Measurements from ENCODE around the gene RBMS1.

RBMS1 gene

GRCh38 chr2:160493227-160494028 is at the start of gene RBMS1:
Gene RBMS1 (minus strand): TSS chr2:160493807. CDS start chr2:160493363, 444 bp downstream.
- H3K36me3 Mint-ChIP-seq: peaks cover 1% of the 10 kb centered on the region
- H3K27me3 Mint-ChIP-seq: no peaks in the 10 kb centered on the region
- peak within 1 kb of the TSS; percentile 96 for H3K4me3 Mint-ChIP-seq
- H3K27ac Mint-ChIP-seq: peak within 1 kb of the TSS; percentile 97
- H3K4me1 Mint-ChIP-seq: peaks cover 68% of the 10 kb centered on the region
- H3K9me3 Mint-ChIP-seq: no peaks in the 10 kb centered on the region

GRCh38 chr2:160541745-160542144 is 48.1 kb upstream of the RBMS1 start:
- Mint-ChIP-seq H3K27me3 (no peaks in the 10 kb centered on the region), H3K27ac (no peak overlapping the region), H3K36me3 (no peaks in the 10 kb centered on the region), H3K9me3 (no peaks in the 10 kb centered on the region), H3K4me1 (peaks cover 10% of the 10 kb centered on the region), H3K4me3 (no peak overlapping the region)

DNA sequence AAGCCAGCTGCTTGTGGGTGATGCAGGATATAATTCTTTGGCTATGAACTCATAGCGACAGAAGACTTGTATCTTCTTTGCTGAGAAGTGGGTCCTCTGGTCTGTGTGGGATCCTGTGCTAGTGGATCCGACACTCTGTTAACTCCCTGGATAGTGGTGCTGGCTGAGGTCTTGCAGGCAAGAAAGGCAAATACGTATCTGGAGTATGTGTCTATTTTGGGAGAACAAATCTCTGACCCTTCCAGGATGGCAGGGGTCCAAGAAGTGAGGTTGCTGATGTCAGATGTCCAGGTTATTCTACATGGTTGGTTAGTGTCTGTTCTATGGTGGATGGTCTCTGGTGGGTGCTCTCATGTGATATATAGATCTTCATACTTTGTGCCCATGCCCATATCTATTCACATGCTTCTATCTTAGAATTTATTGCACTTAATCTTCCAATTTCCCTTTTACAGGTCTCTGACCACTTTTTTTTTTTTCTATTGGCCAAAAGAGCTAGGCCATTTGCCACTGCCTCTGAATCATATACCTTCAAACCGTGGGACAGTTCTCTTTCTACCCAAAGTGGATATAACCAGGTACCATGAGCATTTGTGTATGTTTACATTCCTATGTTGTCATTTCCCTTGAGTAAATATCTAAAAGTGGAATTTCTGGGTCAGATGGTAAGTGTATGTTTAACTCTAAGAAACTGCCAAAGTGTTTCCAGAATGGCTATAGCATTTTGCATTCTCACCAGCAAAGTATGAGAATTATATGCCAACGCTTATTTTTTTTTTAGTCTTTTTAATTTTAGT is 45.1 kb upstream of the RBMS1 start:
- Mint-ChIP-seq H3K4me1 (peaks cover 16% of the 10 kb centered on the region), H3K27ac (no peak overlapping the region), H3K9me3 (no peaks in the 10 kb centered on the region), H3K4me3 (no peak overlapping the region), H3K27me3 (no peaks in the 10 kb centered on the region), H3K36me3 (no peaks in the 10 kb centered on the region)

GRCh38 chr2:160538115-160538514 is 44.5 kb upstream of the RBMS1 start:
- Mint-ChIP-seq H3K9me3 (no peaks in the 10 kb centered on the region), H3K27ac (no peak overlapping the region), H3K4me1 (peaks cover 16% of the 10 kb centered on the region), H3K36me3 (no peaks in the 10 kb centered on the region), H3K27me3 (no peaks in the 10 kb centered on the region), H3K4me3 (no peak overlapping the region)

DNA sequence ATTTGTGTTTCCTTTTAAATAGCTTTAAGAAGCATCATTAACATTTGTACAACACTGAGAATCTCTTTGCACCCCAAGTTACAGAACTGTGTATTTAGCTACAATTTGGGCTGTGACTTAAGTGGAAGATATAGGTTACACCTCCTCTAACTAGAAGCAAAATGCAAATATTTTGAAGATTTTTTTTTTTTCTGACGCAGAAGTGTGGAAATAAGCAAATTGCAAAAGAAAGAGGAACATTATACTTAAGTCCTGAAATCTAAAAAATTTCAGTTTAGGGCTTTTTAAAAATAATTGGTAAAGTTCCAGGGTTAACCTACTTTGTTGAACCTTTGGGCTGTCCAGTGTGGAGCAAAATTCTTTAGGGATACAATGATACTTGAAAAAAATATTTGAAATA is 41.4 kb upstream of the RBMS1 start:
- Mint-ChIP-seq H3K4me3 (no peak overlapping the region), H3K27ac (no peak overlapping the region), H3K4me1 (peaks cover 16% of the 10 kb centered on the region), H3K27me3 (no peaks in the 10 kb centered on the region), H3K9me3 (no peaks in the 10 kb centered on the region), H3K36me3 (no peaks in the 10 kb centered on the region)

DNA sequence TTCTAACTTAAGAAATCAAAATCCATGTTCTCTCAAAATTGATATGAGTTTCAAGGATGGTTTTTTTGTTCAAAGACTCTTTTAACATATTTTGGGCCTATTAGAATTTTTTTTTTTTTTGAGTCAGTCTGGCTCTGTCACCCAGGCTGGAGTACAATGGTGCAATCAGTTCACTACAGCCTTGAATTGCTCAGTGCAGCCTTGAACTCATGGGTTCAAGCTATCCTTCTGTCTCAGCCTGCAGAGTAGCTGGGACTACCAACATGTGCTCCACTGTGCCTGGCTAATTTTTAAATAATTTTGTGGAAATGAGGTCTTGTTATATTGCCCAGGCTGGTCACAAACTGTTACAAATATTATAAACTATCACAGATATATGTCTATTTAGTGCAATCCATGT is 40.6 kb upstream of the RBMS1 start:
- Mint-ChIP-seq H3K36me3 (no peaks in the 10 kb centered on the region), H3K4me1 (peaks cover 16% of the 10 kb centered on the region), H3K9me3 (no peaks in the 10 kb centered on the region), H3K27me3 (no peaks in the 10 kb centered on the region), H3K4me3 (no peak overlapping the region), H3K27ac (no peak overlapping the region)

DNA sequence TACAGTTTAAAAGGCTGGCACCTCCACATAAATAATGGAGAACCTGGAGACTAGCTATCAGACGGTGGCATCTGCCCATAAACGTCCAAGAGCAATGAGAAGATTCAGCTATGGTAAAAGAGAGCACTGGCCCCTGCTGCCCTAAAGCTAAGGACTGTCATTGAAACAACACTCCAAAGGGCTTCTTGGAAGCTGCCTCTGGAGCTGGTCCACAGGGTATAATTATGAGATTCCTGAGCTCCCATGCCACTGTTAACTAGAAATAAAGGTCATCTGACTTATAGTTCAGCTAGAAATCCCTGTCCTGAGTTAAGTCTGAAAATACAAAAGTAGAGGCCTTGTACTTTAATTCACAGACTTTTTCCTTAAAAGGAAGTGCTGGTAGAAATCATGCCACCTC is 39.9 kb upstream of the RBMS1 start:
- Mint-ChIP-seq H3K27me3 (no peaks in the 10 kb centered on the region), H3K4me1 (peaks cover 16% of the 10 kb centered on the region), H3K36me3 (no peaks in the 10 kb centered on the region), H3K9me3 (no peaks in the 10 kb centered on the region), H3K27ac (no peak overlapping the region), H3K4me3 (no peak overlapping the region)

DNA sequence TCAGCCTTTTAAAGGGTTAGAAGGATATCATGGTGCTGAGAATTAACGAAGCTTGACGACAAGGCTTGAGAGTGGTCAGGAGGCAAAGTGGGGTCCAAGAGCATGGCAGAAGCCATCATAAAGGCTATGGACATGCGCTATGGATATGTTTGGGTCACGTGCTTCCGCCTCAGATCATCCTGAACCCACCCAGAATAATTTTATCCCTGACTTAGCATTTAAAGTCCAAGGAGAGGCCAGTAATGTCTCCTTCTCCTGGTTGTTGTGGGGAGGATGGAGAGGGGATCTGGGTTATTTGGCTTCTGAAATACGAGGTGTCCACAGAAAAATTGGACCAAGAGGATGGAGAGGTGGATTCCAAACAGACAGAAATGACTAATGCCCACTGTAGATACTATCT is 38.8 kb upstream of the RBMS1 start:
- H3K4me1 Mint-ChIP-seq: peaks cover 13% of the 10 kb centered on the region
- H3K36me3 Mint-ChIP-seq: no peaks in the 10 kb centered on the region
- no peaks in the 10 kb centered on the region for H3K27me3 Mint-ChIP-seq
- H3K4me3 Mint-ChIP-seq: no peak overlapping the region
- H3K27ac Mint-ChIP-seq: no peak overlapping the region
- H3K9me3 Mint-ChIP-seq: no peaks in the 10 kb centered on the region

- no peaks in the 10 kb centered on the region for H3K27me3 Mint-ChIP-seq
- H3K4me1 Mint-ChIP-seq: peaks cover 4% of the 10 kb centered on the region
- no peak overlapping the region for H3K27ac Mint-ChIP-seq
- H3K4me3 Mint-ChIP-seq: no peak overlapping the region
- no peaks in the 10 kb centered on the region for H3K36me3 Mint-ChIP-seq
- H3K9me3 Mint-ChIP-seq: no peaks in the 10 kb centered on the region
Measured at GRCh38 chr2:160522951-160523710, 29.5 kb upstream of the RBMS1 start.

DNA sequence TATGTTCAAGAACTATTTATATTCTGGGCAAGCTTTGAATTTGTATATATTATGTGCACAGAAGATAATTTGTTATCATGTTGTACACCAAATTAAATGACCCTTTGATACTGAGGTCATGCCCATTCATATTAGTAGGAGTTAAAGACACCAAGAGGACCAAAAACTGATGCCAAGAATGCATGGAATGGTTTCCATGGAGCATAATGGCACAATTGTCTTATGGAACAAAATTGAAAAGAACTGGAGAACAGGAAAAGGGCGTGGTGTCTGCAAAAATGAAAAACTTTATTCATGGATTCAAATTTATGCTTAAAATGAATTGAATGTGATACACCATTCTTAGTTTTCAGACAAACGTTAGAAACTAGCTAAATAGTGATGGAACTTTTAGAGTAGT is 24.1 kb upstream of the RBMS1 start:
- Mint-ChIP-seq H3K4me3 (no peak overlapping the region), H3K27ac (no peak overlapping the region), H3K4me1 (peaks cover 37% of the 10 kb centered on the region), H3K9me3 (peaks cover 4% of the 10 kb centered on the region), H3K27me3 (no peaks in the 10 kb centered on the region), H3K36me3 (no peaks in the 10 kb centered on the region)

DNA sequence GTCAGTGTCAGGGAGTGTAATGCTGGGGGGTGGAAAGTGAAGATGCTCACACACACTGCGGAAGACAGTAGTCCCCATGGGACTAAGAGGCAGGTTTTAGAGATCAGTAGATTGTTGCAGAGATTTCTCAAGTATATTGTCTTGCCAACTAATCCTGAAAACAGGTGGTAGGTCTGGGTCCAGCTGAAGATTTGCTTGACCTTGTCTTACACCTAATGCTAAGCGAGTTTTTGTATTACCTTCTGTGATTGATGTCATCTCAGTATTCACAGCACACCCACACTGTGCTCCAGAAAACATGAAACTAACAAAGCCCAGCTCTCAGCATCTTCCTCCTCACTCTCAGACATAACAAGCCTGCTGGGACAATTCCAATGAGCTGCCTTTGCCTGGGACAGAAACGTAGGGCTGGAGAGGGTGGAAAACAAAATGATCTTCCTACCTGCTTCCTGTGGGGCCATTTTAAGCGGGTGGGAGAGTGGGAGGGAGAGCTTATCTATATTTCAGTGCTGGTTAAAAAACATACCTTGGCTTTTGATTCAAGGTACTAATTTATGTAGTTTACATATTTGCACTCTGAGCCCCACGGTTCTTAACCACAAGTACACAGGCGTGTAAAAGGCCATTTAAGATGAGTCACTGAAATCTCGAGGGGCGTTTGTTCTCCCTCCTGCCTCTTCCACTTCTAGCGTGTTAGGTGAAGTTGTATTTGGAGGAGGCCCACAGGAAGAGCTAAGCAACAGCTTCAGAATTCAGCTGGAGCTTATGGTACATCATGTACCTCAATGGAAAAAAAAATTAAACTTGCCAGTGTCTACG is 23.1 kb upstream of the RBMS1 start:
- H3K9me3 Mint-ChIP-seq: peaks cover 4% of the 10 kb centered on the region
- H3K27ac Mint-ChIP-seq: peak overlapping the region; percentile 25
- H3K36me3 Mint-ChIP-seq: no peaks in the 10 kb centered on the region
- peaks cover 44% of the 10 kb centered on the region for H3K4me1 Mint-ChIP-seq
- no peaks in the 10 kb centered on the region for H3K27me3 Mint-ChIP-seq
- H3K4me3 Mint-ChIP-seq: peak overlapping the region; percentile 58

DNA sequence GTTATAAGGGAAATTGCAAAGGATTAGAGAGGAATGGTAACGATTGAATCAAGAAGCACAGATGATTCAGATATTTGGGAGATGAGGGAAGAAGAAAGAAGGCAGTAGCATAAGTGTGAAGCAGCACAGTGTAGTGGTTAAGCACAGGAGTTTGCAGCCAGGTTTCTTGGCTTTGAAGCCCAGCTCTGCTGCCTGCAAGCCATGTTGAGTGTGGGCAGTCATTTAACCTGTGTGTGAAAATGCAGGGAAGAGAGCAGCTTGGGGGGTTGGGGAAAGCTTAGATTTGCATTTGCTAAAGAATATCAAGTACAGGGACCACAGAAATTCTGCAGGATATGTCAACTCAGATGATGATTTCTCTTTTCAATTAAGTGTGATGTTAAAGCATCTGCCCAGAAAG is 21.5 kb upstream of the RBMS1 start:
- Mint-ChIP-seq H3K4me1 (peaks cover 44% of the 10 kb centered on the region), H3K36me3 (no peaks in the 10 kb centered on the region), H3K9me3 (peaks cover 4% of the 10 kb centered on the region), H3K27ac (no peak overlapping the region), H3K4me3 (peak overlapping the region; percentile 11), H3K27me3 (no peaks in the 10 kb centered on the region)

GRCh38 chr2:160513120-160513519 is 19.5 kb upstream of the RBMS1 start:
- H3K4me3 Mint-ChIP-seq: no peak overlapping the region
- H3K27ac Mint-ChIP-seq: no peak overlapping the region
- peaks cover 4% of the 10 kb centered on the region for H3K9me3 Mint-ChIP-seq
- no peaks in the 10 kb centered on the region for H3K27me3 Mint-ChIP-seq
- no peaks in the 10 kb centered on the region for H3K36me3 Mint-ChIP-seq
- peaks cover 40% of the 10 kb centered on the region for H3K4me1 Mint-ChIP-seq

DNA sequence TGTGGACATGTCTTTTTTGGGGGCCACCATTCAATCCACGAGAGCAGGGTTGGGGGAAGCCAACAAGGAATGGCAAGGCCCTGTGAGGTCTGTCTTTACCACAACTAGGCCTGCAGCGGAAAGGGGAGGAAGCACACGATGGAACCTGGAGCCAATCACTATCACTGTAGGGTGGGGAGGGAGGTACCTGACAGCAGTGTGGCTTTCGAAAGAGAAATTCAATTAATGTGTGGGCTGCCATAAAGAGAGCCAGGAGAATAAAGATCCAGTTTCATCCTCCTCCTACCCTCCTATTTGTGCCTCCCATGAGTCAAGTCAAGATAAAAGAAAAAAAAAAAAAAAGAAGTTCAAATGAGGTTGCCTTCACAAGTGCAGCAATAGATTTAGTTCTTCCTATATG is 18.9 kb upstream of the RBMS1 start:
- Mint-ChIP-seq H3K27me3 (no peaks in the 10 kb centered on the region), H3K9me3 (peaks cover 4% of the 10 kb centered on the region), H3K4me1 (peaks cover 38% of the 10 kb centered on the region), H3K4me3 (no peak overlapping the region), H3K27ac (peak overlapping the region; percentile 44), H3K36me3 (no peaks in the 10 kb centered on the region)

GRCh38 chr2:160510617-160511016 is 17.0 kb upstream of the RBMS1 start:
- no peak overlapping the region for H3K4me3 Mint-ChIP-seq
- H3K36me3 Mint-ChIP-seq: no peaks in the 10 kb centered on the region
- H3K9me3 Mint-ChIP-seq: peaks cover 4% of the 10 kb centered on the region
- no peak overlapping the region for H3K27ac Mint-ChIP-seq
- H3K27me3 Mint-ChIP-seq: no peaks in the 10 kb centered on the region
- H3K4me1 Mint-ChIP-seq: peaks cover 36% of the 10 kb centered on the region
